GM12801 (cell line): ENCODE data around the gene CPA4.

Source experiments
- TF ChIP-seq, protein P1 (sequence below): IDR thresholded peaks from one replicate; pipeline ENCODE4 v1.5.1; 2011; ENCODE audit warnings: control low read depth; ENCODE audit not compliant: insufficient read length; ENCODE audit errors: extremely low read depth

CPA4 gene

DNA sequence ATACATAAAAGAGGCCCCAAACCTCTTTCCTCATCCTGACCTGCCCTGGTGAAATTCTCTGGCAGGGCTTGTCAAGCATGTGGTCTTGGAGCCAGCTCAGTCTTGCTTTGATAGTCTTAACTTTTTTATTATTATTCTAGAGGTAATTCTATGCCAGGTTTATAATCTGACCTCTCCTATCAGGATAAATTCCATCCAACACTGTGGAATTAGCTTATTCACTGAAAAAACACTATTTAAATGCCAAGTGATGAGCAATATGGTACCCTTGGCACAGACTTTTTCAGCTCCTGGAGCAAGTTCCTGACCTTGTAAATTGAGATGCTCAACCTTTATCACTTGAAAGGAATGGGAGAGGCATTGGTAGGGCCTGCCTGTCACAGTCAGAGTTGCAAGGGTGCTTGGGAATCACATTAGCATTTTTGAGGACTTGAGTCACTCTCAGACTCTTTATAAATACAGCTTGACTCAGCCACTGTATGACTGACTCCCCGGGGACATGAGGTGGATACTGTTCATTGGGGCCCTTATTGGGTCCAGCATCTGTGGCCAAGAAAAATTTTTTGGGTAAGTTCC, at the start of gene CPA4:
TSS of gene CPA4 (plus strand) at position 480 of the 576 bp plus-strand sequence. CDS start at position 500, 20 bp downstream.
- TF ChIP-seq, protein P1, sequence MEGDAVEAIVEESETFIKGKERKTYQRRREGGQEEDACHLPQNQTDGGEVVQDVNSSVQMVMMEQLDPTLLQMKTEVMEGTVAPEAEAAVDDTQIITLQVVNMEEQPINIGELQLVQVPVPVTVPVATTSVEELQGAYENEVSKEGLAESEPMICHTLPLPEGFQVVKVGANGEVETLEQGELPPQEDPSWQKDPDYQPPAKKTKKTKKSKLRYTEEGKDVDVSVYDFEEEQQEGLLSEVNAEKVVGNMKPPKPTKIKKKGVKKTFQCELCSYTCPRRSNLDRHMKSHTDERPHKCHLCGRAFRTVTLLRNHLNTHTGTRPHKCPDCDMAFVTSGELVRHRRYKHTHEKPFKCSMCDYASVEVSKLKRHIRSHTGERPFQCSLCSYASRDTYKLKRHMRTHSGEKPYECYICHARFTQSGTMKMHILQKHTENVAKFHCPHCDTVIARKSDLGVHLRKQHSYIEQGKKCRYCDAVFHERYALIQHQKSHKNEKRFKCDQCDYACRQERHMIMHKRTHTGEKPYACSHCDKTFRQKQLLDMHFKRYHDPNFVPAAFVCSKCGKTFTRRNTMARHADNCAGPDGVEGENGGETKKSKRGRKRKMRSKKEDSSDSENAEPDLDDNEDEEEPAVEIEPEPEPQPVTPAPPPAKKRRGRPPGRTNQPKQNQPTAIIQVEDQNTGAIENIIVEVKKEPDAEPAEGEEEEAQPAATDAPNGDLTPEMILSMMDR = no peak

DNA sequence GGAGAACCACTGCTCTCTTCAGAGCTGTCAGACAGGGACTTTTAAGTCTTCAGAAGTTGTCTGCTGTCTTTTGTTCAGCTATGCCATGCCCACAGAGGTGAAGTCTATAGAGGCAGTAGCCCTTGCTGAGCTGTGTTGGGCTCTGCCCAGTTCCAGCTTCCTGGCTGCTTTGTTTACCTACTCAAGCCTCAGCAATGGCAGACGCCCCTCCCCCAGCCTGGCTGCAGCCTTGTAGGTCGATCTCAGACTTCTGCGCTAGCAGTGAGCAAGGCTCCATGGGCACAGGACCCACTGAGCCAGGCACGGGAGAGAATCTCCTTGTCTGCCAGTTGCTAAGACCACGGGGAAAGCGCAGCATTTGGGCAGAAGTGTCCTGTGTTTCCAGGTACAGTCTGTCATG, 38.4 kb upstream of the CPA4 start:
- TF ChIP-seq, protein P1 = no peak

DNA sequence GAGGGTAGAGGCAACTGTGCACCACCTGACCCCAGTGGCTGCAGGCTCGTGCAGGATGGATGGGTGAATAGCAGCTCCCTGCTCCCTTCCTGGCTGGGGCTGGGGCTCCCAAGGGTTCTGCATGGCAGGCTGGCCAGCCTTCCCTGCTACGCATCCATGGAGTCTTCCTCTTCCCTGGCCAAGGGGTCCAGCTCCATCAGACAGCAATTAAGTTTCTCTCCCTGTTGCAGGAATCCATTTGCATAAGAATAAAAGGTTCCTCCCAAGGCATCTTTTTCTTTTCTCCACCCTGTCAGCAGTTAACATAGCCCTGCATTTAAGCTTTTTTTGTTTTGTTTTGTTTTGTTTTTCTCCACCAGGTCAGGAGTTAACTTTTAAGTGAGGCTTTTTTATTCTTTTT, 36.3 kb upstream of the CPA4 start:
- TF ChIP-seq, protein P1 = no peak

DNA sequence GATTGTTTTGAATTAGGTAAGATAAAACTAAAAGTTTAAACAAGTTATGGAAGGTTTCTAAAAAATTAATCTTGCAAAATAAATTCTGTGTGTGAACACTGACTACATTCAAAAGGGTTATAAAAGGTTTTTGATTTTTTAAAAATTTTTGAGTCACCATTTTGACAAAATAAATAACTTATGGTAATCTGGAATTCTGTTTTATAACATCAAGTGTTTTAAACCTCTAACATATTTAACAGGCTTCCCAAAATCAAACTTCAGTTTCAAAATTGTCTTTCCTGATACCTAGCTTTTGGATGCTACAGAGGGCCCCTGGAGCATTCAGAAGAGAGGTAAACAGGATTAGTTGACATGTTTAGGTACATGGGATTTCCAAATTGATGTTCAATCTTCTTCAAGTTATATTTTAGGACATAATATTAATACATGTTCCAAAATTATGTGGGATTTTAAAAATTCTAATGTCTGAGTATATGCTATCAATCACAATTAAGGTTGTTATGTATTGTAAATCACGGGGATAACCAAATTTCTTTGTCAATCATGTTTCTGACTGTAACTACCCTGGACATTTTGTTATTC, 34.4 kb upstream of the CPA4 start:
- TF ChIP-seq, protein P1 = no peak

DNA sequence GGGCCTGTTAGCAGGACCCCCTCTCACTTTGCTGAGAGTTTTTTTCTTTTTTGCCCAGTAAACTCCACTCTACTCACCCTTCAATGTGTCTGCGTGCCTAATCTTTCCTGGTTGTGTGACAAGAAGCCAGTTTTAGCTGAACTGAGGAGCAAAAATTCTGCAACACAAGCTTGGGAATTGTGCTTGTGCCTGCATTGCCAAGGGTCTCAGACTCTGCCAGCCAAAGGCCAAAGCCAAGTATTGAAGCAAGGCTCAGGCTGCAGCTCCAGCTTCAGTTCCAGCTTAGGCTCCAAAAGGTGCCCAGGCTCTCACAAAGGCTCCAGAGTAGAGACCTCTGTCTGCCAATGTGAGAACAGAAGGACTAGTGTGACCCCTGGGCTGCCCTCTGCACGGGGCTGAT, 30.5 kb upstream of the CPA4 start:
- TF ChIP-seq, protein P1 = no peak

DNA sequence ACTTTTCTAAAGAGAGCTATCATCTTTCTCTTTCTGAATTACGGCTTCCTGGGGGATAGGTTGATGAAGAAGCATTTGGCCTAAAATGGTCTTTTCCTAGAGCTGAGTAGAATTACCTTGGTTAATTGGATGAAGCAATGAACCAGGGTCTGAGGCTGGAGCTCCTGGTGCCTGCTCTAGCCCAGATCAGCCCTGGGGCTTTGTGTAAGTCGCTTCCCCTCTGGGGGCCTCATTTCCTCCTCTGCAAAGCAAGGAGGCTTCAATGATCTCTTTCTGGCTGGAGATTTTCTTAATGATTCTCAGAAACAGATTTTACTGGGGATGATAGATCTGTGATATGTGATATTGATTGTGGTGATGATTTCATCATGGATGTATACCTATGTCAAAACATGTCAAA, 29.8 kb upstream of the CPA4 start:
- TF ChIP-seq, protein P1 = no peak

DNA sequence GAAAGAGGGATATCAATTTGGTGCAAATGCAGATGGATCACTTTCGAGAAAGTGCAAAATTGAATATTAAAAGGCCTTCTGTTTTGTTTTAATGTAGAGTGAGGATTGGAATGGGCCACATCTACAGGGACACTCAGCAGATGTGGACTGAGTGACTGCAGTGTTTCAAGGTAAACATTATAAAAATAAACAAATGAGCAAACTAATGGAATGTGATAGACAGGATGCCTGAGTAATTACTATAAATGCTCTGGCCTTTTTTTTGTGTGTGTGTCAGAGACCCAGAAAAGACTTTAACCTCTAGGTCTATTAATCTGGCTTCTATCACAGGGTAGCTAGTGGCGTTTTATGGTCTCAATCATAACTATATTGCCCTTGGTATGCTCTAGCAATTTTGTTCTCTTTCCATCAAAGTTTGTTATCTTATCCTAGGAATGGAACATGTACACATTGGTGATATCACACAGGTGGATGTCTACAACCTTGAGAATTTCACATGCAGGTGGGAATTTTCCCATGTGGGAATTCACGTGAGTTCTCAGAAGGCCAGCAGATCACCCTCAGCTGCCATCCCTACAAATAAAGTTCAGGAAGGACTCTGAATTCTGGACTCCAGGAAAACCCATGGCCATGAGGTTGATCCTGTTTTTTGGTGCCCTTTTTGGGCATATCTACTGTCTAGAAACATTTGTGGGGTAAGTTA, 26.6 kb upstream of the CPA4 start, which contains the start of gene CPA2:
TSS of gene CPA2 (plus strand) at position 606 of the 703 bp plus-strand sequence. CDS start at position 625, 19 bp downstream.
- TF ChIP-seq, protein P1 = no peak
